Karpas-422 (cell line): ENCODE measurements around the gene BPGM. TPM values are rescaled to one million over a fixed set of nuclear protein-coding genes. Genes with fewer than 3 reads are reported as not detected.
"Not testable (repeated sequence)": the region's sequence is repeated elsewhere in the genome, so short reads cannot be mapped to it uniquely, and the experiment has no call there.

ENCODE experiments used
- DNase-seq: peaks from one replicate; pipeline ENCODE4 v3.0.0-alpha.2; 2015
- H2AFZ ChIP-seq: fragments of 200-600 bp; sonication (generic); 2 replicates; pipeline ENCODE4 v1.6.1; 2014; ENCODE audit warnings: antibody characterized with exemption, low read length, mixed read lengths
- H3K27ac ChIP-seq: fragments of 200-600 bp; sonication (generic); 2 replicates; pipeline ENCODE4 v1.5.1; 2014; ENCODE audit warnings: mild to moderate bottlenecking, low read length, moderate library complexity
- H3K27me3 ChIP-seq: fragments of 200-600 bp; sonication (generic); 2 replicates; pipeline ENCODE4 v1.6.1; 2014; ENCODE audit warnings: low read length, mixed read lengths
- H3K36me3 ChIP-seq: fragments of 200-600 bp; sonication (generic); 2 replicates; pipeline ENCODE4 v1.6.1; 2014; ENCODE audit warnings: low read length, mixed read lengths; ENCODE audit not compliant: insufficient read depth
- H3K4me1 ChIP-seq: fragments of 200-600 bp; sonication (generic); 2 replicates; pipeline ENCODE4 v1.6.1; 2014; ENCODE audit warnings: mild to moderate bottlenecking, low read length, mixed read lengths
- H3K4me2 ChIP-seq: fragments of 200-600 bp; sonication (generic); 2 replicates; pipeline ENCODE4 v1.6.1; 2014; ENCODE audit warnings: low read length, low read depth, mild to moderate bottlenecking; ENCODE audit not compliant: poor library complexity, severe bottlenecking
- H3K4me3 ChIP-seq: fragments of 200-600 bp; sonication (generic); 2 replicates; pipeline ENCODE4 v1.5.1; 2014; ENCODE audit warnings: mild to moderate bottlenecking, antibody characterized with exemption, low read length, mixed read lengths
- H3K79me2 ChIP-seq: fragments of 200-600 bp; sonication (generic); 2 replicates; pipeline ENCODE4 v1.6.1; 2014; ENCODE audit warnings: mild to moderate bottlenecking, low read length, mixed read lengths
- H3K9ac ChIP-seq: fragments of 200-600 bp; sonication (generic); 2 replicates; pipeline ENCODE4 v1.6.0; 2014; ENCODE audit warnings: low read length
- H3K9me2 ChIP-seq: fragments of 200-600 bp; sonication (generic), shearing (Covaris generic); replicated peaks from 2 replicates; pipeline ENCODE4 v1.6.0; 2014; ENCODE audit warnings: mild to moderate bottlenecking, low read length, moderate library complexity; ENCODE audit not compliant: insufficient read depth
- H3K9me3 ChIP-seq: fragments of 300-700, 200-600 bp; sonication (generic); 2 replicates; pipeline ENCODE4 v1.6.1; 2014; ENCODE audit warnings: low read length, mixed read lengths
- H4K20me1 ChIP-seq: fragments of 200-600 bp; sonication (generic); 2 replicates; pipeline ENCODE4 v1.6.1; 2014; ENCODE audit warnings: mild to moderate bottlenecking, antibody characterized with exemption, low read length, low read depth; ENCODE audit not compliant: insufficient read depth
- total RNA-seq: library from RNA; depleted of rRNA; stranded (reverse); fragments of >200 nt; shearing (Covaris generic); gene quantifications from 2 replicates; pipeline ENCODE4 v1.2.3, GENCODE V29; 2014; ENCODE audit warnings: low replicate concordance

The BPGM gene
- total RNA-seq, 1 experiment from 2014 or later = 11.1 TPM

DNA sequence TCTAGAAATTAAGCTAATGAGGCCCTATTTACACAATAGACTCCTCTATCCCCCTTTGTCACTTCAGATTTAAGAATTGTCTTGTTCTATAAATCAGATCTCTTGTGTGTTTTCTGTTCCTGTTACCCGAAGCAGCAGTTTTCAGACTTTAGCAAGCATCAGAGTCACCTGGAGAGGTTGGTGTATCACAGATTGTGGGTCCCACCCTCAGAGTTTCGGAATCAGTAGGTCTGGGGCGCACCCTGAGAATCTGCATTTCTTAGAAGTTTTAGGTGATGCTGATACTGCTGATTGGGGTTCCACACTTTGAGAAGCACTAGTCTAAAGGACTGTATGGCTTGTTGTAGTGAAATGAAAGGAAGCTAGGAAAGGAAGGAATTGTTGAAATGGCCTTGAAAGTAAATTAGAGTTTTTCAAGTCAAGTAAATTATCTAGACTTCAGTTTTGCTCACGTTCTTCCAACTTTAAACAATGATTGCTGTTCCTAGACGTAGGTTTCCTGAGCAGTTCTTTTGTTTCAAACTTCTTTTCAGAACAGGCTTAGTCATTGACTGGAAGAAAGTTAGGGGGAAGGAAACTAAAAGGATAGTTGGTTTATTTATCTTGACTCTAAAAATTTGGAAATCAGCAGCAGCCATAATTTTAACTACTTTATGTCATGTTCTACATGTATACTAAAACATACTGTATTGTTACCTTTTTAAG, 15.7 kb downstream of the BPGM start:
- H3K4me1 ChIP-seq = peaks cover 4% of the 10 kb centered on the region; the same call in 1 of the 2 replicates
- peaks cover 24% of the 10 kb centered on the region; the same call in 1 of the 2 replicates for H4K20me1 ChIP-seq
- no peak overlapping the region for H3K4me3 ChIP-seq
- H3K9me3 ChIP-seq = no peaks in the 10 kb centered on the region
- H3K79me2 ChIP-seq = no peaks in the 10 kb centered on the region
- DNase-seq = no peak
- H3K4me2 ChIP-seq = no peak overlapping the region
- H3K36me3 ChIP-seq = no peaks in the 10 kb centered on the region
- H3K27ac ChIP-seq = no peak overlapping the region
- no peak overlapping the region for H2AFZ ChIP-seq
- no peaks in the 10 kb centered on the region for H3K9me2 ChIP-seq
- no peaks in the 10 kb centered on the region for H3K27me3 ChIP-seq
- no peak overlapping the region for H3K9ac ChIP-seq

DNA sequence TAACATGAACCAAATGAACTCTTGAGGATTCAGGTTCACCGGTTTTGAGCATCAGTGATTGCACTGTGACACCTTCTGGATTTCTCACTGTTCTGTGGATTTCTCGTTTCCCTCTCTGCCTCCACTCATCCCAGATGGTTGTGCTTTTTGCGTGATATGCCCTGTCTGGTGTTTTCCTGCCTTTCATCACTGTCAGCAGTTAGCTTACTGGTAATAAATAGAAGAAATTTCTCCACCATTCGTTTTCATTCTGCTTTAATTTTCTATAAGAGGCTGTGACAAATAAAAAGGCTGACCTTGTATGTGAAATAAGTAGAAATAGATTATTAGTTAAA, 16.2 kb downstream of the BPGM start:
- H3K4me3 ChIP-seq = no peak overlapping the region
- no peaks in the 10 kb centered on the region for H3K27me3 ChIP-seq
- no peak overlapping the region for H2AFZ ChIP-seq
- H3K9me2 ChIP-seq = no peaks in the 10 kb centered on the region
- H4K20me1 ChIP-seq = peaks cover 24% of the 10 kb centered on the region; the same call in 1 of the 2 replicates
- H3K79me2 ChIP-seq = no peaks in the 10 kb centered on the region
- H3K36me3 ChIP-seq = no peaks in the 10 kb centered on the region
- no peak overlapping the region for H3K4me2 ChIP-seq
- H3K9me3 ChIP-seq = no peaks in the 10 kb centered on the region
- peaks cover 4% of the 10 kb centered on the region; the same call in 1 of the 2 replicates for H3K4me1 ChIP-seq
- no peak overlapping the region for H3K9ac ChIP-seq
- DNase-seq = no peak
- H3K27ac ChIP-seq = no peak overlapping the region

DNA sequence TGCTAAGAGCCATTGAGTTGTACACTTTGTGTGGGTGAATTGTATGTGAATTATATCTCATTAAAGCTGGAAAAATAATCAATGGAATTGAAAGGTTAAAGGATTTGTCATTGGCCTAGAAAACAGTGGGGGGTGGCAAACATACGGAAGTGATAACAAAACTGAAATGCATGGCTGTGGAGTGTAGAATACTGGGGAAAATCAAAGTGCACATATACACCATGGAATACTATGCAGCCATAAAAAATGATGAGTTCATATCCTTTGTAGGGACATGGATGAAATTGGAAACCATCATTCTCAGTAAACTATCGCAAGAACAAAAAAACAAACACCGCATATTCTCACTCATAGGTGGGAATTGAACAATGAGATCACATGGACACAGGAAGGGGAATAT, 18.4 kb downstream of the BPGM start:
- H3K9me2 ChIP-seq, H3K4me2 ChIP-seq, H3K9ac ChIP-seq, H3K4me1 ChIP-seq, H3K9me3 ChIP-seq, H3K4me3 ChIP-seq, H3K27ac ChIP-seq, H3K36me3 ChIP-seq, H3K27me3 ChIP-seq, H2AFZ ChIP-seq, DNase-seq, H3K79me2 ChIP-seq: not testable (repeated sequence)
- peaks cover 11% of the 10 kb centered on the region; the same call in 1 of the 2 replicates for H4K20me1 ChIP-seq

DNA sequence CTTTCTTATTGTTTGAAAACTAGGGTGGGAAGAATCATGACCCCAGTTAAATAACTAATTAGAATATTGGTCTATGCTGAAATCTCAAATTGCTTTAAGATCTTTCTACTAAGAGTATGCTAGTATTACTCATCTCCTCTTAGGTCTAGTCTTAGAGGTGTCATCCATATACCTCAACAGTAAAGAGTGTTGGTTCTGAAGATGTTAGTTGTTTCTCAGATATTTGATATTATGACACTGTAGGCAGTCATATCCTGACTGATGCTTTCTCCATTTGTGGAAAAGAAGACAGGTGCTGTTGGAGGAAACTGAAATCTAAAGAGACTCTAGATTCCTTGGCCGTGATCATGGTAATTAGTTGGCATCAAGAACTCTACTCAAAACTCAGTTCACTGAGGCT, 21.2 kb downstream of the BPGM start:
- H3K9me3 ChIP-seq = no peaks in the 10 kb centered on the region
- no peaks in the 10 kb centered on the region for H3K36me3 ChIP-seq
- DNase-seq = no peak
- no peaks in the 10 kb centered on the region for H3K9me2 ChIP-seq
- H3K27ac ChIP-seq = no peak overlapping the region
- H3K4me3 ChIP-seq = no peak overlapping the region
- no peak overlapping the region for H2AFZ ChIP-seq
- H3K4me2 ChIP-seq = no peak overlapping the region
- no peaks in the 10 kb centered on the region for H3K79me2 ChIP-seq
- peaks cover 3% of the 10 kb centered on the region; the same call in 1 of the 2 replicates for H3K4me1 ChIP-seq
- H3K9ac ChIP-seq = no peak overlapping the region
- no peaks in the 10 kb centered on the region for H3K27me3 ChIP-seq
- H4K20me1 ChIP-seq = no peaks in the 10 kb centered on the region

DNA sequence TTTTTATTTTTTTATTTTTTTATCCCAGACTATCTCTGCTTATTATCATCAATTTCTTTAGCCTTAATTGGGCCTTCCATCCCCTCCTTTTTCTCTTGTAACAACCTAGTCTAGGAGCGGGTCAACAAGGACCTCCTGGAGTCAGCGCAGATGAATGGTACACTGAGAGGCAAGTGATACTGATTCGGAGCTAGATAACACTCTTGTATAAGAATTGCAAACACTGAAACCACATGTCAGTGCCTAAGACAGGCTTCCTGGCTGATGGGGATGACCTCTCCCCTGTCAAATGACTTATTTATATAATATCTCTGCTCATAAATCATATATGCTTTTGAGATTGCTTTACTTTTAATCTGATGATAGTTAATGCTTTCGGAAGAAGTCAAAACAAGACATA, 22.7 kb downstream of the BPGM start:
- Histone ChIP-seq H3K9me3 (peaks cover 2% of the 10 kb centered on the region), H3K27me3 (no peaks in the 10 kb centered on the region), H3K4me1 (peaks cover 3% of the 10 kb centered on the region; the same call in 1 of the 2 replicates), H3K9me2 (no peaks in the 10 kb centered on the region), H3K79me2 (no peaks in the 10 kb centered on the region), H3K36me3 (no peaks in the 10 kb centered on the region), H3K9ac (no peak overlapping the region), H4K20me1 (no peaks in the 10 kb centered on the region), H3K4me2 (no peak overlapping the region), H3K27ac (no peak overlapping the region), H3K4me3 (no peak overlapping the region), H2AFZ (no peak overlapping the region)
- DNase-seq = no peak

DNA sequence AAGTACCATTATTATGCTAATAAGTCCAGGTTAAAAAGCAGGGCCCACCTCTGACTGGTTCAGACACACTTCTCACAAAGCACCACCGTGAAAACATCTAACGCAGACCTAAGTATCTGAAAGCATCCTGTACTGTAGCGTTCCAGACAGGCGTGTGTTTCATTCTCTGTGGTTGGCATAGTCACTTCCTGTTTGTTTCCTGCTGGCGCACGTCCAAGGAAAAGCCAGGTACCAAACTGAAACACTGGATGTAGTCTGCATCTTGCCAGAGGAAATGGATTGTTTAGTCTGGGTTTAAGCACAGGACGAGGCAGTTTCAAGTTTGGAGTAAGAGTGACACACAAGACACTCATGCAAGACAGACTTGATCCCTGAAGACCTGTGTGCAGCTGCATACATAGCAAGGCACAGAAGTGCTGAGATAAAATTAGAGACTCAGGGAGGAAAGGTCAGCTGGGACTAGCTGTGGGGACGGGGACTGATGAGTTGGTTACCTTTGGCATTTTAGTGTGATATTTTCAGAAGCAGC, 23.3 kb downstream of the BPGM start:
- Histone ChIP-seq H3K4me1 (peaks cover 3% of the 10 kb centered on the region; the same call in 1 of the 2 replicates), H4K20me1 (no peaks in the 10 kb centered on the region), H3K9ac (no peak overlapping the region), H3K27ac (no peak overlapping the region), H3K27me3 (no peaks in the 10 kb centered on the region), H3K79me2 (no peaks in the 10 kb centered on the region), H3K4me3 (no peak overlapping the region), H3K9me3 (peaks cover 5% of the 10 kb centered on the region), H2AFZ (no peak overlapping the region), H3K9me2 (no peaks in the 10 kb centered on the region), H3K36me3 (no peaks in the 10 kb centered on the region), H3K4me2 (no peak overlapping the region)
- no peak for DNase-seq

DNA sequence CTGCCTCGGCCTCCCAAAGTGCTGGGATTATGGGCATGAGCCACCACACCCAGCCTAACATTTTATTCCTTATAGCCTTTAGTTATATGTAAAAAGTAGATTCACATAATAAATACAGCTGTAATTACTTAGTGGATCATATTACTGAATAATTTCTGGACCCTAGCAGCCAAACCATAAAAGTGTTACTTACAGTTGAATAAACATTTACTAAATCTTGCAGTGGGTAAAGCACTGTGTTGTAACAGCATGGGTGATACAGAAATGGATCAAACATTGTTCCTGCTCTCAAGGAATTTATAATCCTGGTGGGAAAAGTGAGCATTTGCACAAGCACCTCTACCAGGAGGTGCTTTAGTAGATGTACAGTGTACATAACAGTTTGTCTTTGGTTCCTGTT, 25.0 kb downstream of the BPGM start:
- H3K79me2 ChIP-seq = no peaks in the 10 kb centered on the region
- no peaks in the 10 kb centered on the region for H3K27me3 ChIP-seq
- no peak overlapping the region for H3K27ac ChIP-seq
- no peak overlapping the region for H3K9ac ChIP-seq
- no peak overlapping the region for H3K4me3 ChIP-seq
- H3K36me3 ChIP-seq = no peaks in the 10 kb centered on the region
- no peaks in the 10 kb centered on the region for H4K20me1 ChIP-seq
- H3K4me1 ChIP-seq = peaks cover 3% of the 10 kb centered on the region; the same call in 1 of the 2 replicates
- H2AFZ ChIP-seq = no peak overlapping the region
- H3K4me2 ChIP-seq = no peak overlapping the region
- no peaks in the 10 kb centered on the region for H3K9me2 ChIP-seq
- peaks cover 5% of the 10 kb centered on the region for H3K9me3 ChIP-seq
- DNase-seq = no peak

DNA sequence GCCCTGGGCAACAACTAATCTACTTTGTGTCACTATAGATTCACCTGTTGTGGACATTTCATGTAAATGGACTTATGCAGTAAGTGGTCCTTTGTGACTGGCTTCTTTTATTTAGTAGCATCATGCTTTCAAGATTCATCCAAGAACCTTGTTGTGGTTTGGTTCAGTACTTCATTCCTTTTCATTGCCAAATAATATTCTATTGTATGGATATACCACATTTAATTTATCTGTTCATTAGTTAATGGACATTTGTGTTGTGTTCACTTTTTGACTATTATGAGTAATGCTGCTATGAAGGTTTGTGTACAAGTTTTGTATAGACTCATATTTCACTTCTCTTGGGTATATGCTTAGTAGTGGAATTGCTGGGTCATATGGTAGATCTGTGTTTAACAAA, 27.8 kb downstream of the BPGM start:
- Histone ChIP-seq H3K4me3 (no peak overlapping the region), H3K27me3 (no peaks in the 10 kb centered on the region), H2AFZ (no peak overlapping the region)

More for the DNA sequence above, 27.8 kb downstream of the BPGM start:
- Histone ChIP-seq H3K9me2 (no peaks in the 10 kb centered on the region), H3K4me2 (no peak overlapping the region), H3K9me3 (peaks cover 5% of the 10 kb centered on the region), H4K20me1 (peaks cover 9% of the 10 kb centered on the region; the same call in 1 of the 2 replicates), H3K27ac (no peak overlapping the region), H3K4me1 (peaks cover 10% of the 10 kb centered on the region), H3K79me2 (no peaks in the 10 kb centered on the region), H3K9ac (no peak overlapping the region), H3K36me3 (no peaks in the 10 kb centered on the region)
- DNase-seq = no peak
